Epithelial cell of prostate (primary cell): Measurements from ENCODE around the gene MBOAT1.
"Not testable (repeated sequence)": the region's sequence is repeated elsewhere in the genome, so short reads cannot be mapped to it uniquely, and the experiment has no call there.

ENCODE experiments used
- DNase-seq: peaks from one replicate; pipeline ENCODE4 v3.0.0-alpha.2; 2011; ENCODE audit warnings: low read depth, low spot score
- H3K27ac ChIP-seq: fragments of 450-650 bp; 2 replicates; pipeline ENCODE4 v1.5.1; 2017; ENCODE audit warnings: mild to moderate bottlenecking

The MBOAT1 gene

DNA sequence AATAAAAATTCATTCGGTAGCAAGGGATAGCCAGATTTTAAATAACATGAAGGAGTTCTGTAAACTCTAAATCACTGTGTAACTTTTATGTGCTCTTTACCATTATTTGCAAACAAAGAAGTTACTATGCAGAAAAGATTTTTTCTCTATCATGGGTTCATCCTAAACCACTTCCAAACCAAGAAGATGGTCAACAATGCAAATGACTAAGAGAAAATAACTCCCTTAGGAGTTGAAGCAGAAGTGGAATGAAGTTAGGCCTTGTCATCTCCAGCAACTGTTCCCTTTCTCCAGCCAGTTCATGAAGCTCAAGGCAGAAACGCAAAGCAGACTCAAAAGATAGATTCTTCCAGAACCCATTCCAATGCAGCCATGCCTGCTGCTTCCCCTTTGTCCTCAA is 66.0 kb downstream of the MBOAT1 start:
- no peak overlapping the region for H3K27ac ChIP-seq
- no peak for DNase-seq

DNA sequence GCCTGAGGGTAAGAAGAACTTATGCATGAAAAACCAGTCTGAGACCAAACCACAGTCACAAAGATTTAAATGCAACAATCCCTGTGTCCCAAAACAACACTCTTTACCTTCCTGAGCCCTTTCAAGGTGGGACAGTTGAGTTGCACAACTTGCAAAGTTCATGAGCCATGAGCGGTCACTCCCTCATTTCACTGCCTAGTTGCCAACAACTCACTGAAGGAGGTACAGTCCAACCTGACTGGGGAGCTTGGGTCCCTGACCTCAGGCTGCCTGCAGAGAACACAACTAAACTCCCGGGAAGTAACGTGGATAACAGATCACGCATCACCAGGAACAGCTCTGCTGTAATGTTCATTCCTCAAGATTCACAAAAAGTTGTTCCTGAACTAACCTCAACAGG is 69.4 kb downstream of the MBOAT1 start:
- no peak for DNase-seq
- H3K27ac ChIP-seq, result no peak overlapping the region

DNA sequence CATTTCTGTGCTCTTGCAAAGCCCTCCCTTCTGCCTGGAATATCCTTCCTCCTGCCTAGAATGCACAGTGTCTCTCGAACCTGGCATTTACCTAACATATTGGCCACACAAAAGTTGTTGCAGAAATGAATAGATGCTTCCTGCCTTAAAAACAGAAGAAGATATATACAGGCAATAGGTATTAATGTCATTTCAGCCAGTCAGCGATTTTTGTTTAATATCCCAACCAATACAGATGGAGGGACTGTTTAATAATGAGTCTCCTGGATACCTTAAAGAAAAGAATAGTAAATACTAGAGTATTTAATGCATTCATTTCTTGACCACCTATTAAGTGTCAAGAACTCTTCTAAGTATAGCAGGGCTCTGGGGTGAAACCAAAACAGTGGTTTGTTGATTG is 70.3 kb downstream of the MBOAT1 start:
- H3K27ac ChIP-seq, result no peak overlapping the region
- no peak for DNase-seq

DNA sequence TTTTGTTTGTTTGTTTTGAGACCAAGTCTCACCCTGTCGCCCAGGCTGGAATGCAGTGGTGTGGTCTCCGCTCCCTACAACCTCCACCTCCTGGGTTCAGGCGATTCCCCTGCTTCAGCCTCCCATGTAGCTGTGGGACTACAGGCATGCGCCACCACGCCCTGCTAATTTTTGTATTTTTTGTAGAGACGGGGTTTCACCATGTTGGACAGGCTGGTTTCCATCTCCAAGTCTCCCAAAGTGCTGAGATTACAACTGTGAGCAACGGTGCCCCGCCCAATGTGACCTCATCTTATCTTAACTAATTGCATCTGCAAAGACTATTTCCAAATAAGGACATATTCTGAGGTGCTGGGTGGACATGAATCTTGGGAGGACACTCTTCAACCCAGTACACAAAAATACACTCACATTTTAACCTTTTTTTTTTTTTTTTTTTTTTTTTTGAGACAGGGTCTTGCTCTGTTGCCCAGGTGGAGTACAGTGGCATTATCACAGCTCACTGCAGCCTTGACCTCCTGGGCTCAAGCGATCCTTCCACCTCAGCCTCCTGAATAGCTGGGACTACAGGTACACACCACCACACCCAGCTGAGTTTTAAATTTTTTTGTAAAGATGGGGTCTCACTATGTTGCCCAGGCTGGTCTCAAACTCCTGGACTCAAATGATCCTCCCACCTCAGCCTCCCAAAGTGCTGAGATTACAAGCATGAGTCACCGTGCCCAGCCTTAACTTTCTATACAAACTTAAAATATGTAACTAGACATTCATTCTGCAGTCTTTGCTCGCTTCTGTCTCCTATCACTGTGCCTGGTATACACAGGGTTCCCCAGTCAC is 72.9 kb downstream of the MBOAT1 start:
- H3K27ac ChIP-seq, DNase-seq: not testable (repeated sequence)

DNA sequence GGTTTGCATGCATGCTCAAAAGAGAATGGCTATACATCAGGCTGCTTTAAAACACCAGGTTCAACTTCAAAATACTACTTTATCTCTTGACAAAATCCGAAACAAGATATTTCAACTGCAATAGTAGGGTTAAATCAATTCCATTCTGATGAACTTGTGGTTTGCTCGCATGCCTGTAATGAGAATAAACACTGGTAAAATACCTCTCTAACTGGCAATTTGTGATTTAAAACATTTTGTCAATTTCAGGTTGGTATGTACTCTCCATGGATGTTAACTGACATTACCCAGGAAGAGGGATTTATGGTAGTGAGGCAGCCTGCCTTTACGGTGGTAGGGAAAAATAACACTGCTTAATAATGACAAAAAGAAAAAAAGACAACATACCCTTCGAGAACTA is 74.4 kb downstream of the MBOAT1 start:
- H3K27ac ChIP-seq, result no peak overlapping the region
- DNase-seq, result no peak

DNA sequence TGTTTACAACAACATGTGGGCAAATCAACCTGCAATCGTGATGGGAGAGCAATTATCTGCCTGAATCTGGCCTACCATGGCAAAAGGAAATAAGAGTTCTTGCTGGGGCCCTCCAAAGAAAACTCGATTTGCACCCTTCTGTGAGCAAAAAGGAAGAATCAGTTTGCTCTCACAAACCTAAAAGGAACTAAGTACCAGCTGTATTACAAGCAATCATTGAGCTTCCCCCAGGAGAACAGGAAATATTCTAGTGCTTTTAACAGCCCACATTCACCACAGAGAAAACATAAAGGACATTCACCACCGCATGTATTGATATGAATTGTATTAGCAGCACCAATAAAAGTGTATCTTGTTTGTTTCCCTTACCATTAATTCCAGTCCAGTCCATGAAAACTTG is 75.0 kb downstream of the MBOAT1 start:
- DNase-seq, result no peak
- no peak overlapping the region for H3K27ac ChIP-seq

DNA sequence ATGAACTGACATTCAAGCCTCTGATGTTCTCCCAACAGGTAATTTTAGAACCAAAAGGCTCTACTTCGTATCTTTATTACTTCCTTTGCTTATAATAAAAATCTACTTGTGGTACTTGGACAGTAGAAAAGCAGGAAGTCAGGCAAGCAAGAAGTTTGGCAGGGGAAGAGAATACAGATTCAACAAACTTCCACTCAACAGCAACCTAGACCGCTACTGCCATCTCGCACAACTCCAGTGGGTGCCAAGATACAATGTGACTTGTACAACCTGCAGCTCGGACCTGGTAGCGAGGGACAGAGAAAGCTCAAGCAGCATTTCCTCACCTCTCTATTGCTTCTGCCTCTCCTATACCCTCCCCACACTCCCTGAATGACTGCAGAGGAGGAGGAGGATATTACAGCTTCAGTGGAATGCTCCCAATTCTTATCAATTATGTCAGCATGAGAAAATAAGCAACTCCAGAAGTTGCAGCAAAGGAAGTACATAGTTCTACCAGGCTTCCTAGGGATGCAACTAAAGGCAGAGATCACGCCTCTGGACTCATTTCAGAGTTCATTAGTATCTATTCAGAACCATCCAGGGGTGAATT is 76.5 kb downstream of the MBOAT1 start:
- no peak for DNase-seq
- no peak overlapping the region for H3K27ac ChIP-seq

DNA sequence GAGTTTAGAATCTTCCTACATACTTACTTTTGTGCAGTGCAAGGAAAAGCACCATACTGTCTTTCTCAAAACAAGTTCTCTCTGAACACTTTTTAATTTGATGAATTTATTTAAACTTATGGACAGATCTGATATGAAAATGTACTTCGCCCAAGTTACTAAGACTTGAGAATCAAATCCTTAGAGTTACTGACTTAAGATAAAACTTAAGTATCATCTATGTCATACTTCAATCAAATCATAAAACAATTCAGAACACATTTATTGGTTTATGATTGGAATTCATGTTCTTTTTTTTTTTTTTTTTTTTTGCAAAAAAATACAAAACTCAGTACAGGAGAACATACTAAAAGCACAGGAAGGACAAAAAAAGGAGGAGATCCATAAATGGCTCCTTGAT is 77.7 kb downstream of the MBOAT1 start:
- H3K27ac ChIP-seq, result no peak overlapping the region
- no peak for DNase-seq

DNA sequence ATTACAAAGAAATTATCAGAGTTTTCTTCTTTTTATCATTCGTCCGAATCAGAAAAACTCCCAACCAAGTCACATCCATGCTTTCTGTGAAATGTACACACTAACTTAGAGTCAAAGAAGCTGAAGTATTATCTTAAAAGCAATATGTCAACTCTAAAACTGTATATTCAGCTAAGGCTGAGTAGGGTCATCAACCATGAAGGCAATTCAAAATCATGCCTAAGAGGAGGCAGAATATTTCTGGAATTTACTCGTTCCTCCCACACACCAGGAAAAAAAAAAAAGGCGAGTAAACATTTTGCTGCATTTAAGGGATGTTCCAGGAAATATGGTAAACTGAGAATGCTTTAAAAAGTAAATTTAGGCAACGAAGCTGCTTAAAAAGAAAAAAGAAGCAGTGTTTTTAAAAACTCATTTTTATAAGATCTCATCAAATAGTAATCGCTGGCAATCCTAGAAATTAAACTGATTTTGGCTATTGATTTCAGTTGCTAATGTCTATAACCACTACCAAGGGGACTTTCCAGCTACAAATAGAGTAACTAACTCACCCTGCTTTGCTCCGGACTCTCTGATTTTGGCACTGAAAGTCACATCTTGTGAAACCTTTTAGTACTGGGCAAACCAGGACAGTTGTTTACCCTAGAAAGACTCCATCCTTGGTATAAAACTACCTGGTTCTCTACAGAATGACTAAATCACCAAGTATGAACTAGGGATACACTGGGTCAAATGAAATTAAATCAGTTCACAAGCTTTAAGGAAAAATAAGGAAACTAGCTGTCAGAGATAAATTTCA is 82.8 kb downstream of the MBOAT1 start:
- DNase-seq, result no peak
- H3K27ac ChIP-seq, result no peak overlapping the region

DNA sequence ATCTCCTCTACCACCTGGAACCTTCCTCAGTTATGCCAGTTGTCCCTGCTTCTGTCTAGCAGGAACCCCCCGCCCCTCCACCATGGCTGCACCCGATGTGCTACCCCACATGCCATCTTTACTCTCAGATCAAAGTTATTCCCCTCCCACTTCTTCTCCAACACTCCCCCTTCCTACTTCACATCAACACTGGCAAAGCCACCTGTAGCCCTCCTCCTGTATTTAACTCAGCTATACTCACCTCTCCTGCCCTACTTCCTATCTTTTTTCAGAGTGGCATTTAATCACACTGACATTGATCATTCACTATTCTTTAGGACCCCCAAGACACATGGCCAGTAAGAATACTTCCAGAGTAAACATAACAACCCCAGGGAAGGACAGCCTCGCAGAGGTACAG is 84.3 kb downstream of the MBOAT1 start:
- no peak overlapping the region for H3K27ac ChIP-seq
- DNase-seq, result no peak

DNA sequence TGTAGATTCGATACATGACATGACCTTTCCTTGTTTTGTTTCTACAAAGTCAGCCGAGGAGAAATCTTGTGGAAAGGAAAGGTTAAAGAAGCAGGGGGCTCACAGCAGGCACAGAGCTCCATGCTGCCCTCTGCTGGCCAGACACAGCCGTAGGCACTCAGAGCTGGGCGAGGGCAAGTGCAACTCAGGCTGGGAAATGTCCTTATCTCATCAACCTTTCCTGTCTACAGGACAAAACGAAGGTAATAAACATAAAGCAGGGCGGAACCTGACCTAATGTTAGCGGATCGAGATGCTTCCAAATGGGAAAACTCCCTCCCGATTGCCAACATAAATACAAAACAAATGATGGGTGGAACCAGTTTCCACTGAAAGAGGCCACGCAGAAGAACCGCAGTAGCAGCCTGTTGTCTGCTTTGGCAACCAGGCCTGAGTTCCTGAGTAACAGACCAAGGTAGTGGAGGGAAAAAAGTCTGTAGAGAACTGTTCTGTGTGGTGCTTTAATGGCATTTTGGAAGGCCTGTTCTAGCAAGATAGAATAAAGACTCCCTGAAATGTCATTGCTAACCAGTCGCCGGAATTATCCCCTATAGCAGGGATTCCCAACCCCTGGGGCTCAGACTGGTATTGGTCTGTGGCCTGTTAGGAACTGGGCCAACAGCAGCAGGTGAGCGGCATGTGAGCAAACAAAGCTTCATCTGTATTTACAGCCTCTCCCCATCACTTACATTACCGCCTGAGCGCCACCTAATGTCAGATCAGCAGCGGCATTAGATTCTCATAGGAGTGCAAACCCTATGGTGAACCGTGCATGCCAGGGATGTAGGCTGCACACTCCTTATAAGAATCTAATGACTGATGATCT is 85.2 kb downstream of the MBOAT1 start:
- no peak overlapping the region for H3K27ac ChIP-seq
- peak; percentile 20 for DNase-seq

DNA sequence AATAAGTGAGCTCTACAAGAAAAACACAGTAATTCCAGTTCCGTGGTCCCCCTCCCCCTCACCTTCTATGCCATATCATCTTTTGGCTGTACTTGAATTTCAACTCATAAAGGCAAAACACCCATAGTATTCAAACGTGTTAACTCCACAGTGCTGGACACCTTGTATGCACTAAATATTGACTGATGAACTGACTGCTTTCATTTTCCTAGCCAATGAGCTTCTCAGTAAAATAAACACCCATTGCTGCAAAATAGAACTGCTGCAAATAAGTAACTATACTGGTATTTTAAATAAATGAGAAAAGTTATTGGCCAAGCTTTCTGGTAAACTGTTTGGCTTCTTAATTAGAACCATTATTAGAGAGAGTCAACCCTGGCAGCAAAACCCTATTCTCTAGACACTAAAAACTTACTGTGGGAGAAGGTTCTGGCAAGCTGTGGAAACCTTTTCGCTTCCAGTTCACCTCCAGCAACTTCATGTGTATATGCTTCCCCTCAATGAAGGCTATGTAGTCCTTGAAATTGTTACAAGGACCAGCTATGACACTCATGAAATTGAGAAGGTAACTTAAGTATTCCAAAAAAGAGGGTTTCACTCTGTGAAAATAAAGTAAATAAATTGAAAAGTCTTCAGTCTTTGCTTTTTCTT is 86.0 kb downstream of the MBOAT1 start:
- no peak for DNase-seq
- no peak overlapping the region for H3K27ac ChIP-seq

DNA sequence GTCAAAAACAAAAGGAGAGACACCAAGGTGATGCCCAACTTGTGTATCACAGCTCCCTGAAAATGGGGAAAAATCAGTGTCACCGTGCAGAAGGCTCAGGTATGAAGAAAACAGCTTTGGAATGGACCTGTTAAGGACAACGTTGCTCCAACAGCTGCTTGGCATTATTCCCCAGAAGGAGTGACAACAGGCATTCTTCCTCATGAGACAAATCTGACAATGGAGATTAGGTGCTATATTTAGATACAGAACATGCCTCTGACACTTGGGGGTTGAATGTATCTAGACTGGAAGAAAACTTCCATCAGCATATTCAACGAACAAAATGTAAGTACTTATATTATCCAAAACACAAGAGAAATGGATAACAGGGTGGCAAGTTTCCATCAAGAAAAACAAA is 87.7 kb downstream of the MBOAT1 start:
- H3K27ac ChIP-seq, result no peak overlapping the region
- no peak for DNase-seq

DNA sequence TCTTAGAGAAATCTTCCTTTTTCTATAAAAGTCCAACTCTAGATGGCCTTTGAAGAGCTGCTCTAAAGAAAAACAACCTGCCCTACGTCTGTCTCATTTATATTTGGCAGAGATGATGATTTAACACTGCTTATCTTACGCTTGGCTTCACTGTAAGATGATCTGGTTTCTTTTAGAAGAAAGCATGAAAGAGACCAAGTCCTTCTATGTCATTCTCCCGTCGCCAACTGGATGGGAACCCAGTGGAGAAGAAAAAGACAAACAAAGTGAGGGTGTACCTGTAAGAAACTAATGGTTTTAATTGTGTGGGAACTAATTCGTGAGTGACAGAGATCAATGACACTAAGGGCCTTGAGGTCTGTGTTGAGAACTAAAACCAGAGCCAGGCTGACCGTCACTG is 92.8 kb downstream of the MBOAT1 start:
- H3K27ac ChIP-seq, result no peak overlapping the region
- DNase-seq, result no peak

DNA sequence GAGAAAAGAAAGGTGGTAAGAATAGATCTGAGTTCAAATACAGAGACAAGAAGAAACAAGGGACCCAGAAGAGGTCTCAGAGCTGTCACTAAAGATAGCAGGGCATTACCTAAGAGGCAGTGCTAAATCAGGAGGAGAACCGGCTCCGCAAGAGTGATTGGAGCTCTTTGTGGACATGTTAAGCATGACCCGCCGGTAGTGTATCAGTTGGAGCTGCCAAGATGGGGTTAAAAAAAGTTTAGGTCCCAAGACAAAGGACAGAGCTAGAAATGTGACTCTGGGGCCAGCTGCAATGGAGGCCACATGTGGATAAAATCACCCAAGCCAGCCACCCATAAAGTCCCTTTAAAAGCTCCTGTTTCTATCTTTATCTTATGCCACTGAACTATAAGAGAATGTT is 93.4 kb downstream of the MBOAT1 start:
- DNase-seq, result no peak
- no peak overlapping the region for H3K27ac ChIP-seq

DNA sequence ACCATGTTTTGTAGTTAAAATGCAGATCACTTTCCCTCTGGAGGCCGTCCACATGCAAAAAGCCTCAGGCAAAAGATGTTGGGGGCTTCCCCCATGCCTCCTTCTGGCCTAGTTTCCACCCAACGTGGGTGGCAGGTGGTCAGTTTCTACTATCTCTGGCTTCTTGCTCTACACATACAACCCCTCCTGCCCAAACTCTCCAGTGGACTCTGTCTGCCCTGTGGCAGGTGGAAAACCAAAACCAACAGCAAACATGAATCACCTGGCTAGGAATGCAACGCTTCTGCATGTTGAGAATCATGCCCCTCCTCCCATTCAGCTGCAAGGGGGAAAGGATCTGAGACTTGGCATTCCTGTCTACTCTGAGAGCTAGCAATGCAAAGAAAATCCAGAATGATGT is 94.8 kb downstream of the MBOAT1 start:
- H3K27ac ChIP-seq, result no peak overlapping the region
- peak; percentile 24 for DNase-seq

DNA sequence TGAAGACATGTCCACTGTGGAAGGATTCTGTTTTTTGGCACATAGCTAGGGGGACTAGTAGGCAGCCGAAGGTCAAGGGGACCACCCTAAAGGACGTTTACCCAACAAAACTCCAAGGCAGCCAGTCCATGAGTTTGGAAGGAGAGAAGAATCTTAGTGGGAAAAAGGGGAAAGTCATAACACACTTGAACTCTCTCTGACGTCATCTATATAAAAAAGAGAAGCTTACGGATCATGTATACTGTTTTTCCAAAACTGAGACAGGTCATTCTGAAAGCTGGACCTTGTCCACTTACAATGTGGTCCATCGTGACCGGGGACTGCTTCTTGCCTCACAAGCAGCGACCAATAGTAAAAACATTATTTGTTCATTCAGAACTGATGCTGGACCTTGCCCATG is 95.5 kb downstream of the MBOAT1 start:
- H3K27ac ChIP-seq, result no peak overlapping the region
- DNase-seq, result no peak

DNA sequence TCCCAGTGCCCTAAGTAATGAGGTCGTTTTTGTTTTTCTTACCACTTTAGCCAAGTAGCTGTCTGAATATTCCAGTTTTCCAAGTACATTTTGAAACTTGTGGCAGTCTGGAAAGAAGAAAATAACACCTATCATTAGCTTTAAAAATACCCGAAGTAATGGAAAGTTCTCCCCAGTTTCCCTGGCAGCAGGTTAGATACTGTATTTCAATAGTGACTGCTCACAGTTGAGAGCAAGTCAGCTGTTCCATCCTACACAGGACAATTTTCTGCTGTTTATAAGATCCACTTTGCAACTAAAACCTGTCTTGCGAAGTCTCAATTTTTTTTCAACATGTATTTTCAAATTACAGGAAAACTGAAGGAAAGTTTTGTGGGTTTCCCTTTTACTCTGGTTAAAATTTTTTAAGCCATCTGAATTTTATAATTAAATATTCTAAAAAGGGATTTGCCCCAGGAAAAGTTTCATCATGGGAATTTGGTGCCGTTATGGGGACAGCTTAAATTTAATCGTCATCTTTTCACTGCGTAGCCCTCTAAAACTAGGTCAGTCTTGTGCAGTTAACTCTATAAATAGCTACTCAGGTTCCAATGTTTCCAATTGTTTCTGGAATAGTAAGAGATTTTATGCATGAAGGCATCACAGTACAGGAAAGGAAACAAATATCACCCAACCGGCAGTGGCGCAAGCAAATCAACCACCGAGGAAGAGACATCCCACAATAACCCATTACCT is 96.9 kb downstream of the MBOAT1 start:
- H3K27ac ChIP-seq, result no peak overlapping the region
- no peak for DNase-seq

DNA sequence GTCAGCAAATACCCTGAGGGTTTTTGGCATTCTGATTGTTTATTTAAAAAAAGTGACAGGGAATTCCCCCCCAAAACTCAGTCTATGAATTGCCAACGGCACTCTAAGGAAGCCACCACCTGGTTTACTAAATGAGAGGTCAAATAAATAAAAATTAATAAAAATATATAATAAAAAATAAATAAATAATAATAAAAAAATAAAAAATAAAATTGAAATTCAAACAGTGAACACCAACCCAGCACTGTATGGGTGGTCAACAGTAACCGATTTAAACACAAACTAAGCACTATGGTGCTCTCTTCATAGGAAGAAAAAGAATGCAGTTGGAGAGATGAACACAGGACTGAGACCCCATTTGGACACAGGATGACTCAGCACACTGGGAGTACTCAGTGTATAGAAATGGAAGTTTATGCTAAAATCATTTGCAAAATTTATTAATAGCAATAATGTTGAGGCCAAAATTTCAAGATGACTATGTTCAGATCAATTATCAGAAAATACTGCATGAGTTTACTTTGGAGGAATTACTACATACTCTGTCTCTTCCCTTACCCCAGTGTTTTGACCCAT is 98.5 kb downstream of the MBOAT1 start:
- DNase-seq, result no peak

More for the DNA sequence above, 98.5 kb downstream of the MBOAT1 start:
- H3K27ac ChIP-seq, result no peak overlapping the region
